Peyer's patch (tissue), 4 donors: ENCODE results near the gene ZNF429.

Source experiments
- CTCF ChIP-seq, 6 experiments: fragments of 450-650 bp in 4 of 6; fragments of 200-600 bp in 2 of 6; sonication (generic) in 1 of 6; IDR thresholded peaks; one replicate each; pipeline ENCODE4 v1.5.1; 2017 to 2019; ENCODE audit warnings: antibody characterized with exemption in 6 of 6, mild to moderate bottlenecking in 3 of 6, moderate library complexity in 1 of 6
- POLR2A ChIP-seq, 2 donors: fragments of 450-650 bp; IDR thresholded peaks; one replicate each; pipeline ENCODE4 v1.5.1; 2017; ENCODE audit warnings: antibody characterized with exemption in 2 of 2, mild to moderate bottlenecking in 2 of 2, moderate library complexity in 2 of 2

- TF ChIP-seq POLR2A (IDR thresholded peaks at IDR 0.05) (peak in 1 of 2 donors; percentile 26), CTCF (IDR thresholded peaks at IDR 0.05) (no peak)
Observed at GRCh38 chr19:21568816-21569493, 63.6 kb downstream of the ZNF429 start.
